Esophagus squamous epithelium (tissue), 5 donors: Measurements from ENCODE around the gene ECE2. TPM values are rescaled to one million over a fixed set of nuclear protein-coding genes. Genes with fewer than 3 reads are reported as not detected.

Experiments used
- DNase-seq: peaks from one replicate; lab custom pipeline; 2025; lab: John Stamatoyannopoulos, UW
- H3K27ac ChIP-seq, 4 donors: fragments of 200-600 bp; sonication (generic); one replicate each; pipeline ENCODE4 v1.5.1; 2016 to 2019; ENCODE audit warnings: mild to moderate bottlenecking in 1 of 4
- H3K27me3 ChIP-seq, 4 donors: fragments of 200-600 bp; sonication (generic); 1 replicate in 3 of 4; 2 replicates in 1 of 4; pipeline versions ENCODE4 v1.5.1 to v1.6.0; 2017 to 2021; ENCODE audit warnings: antibody characterized with exemption in 1 of 4
- H3K36me3 ChIP-seq, 3 donors: fragments of 200-600 bp; sonication (generic); one replicate each; pipeline ENCODE4 v1.5.1; 2016 to 2019
- H3K4me1 ChIP-seq, 3 donors: fragments of 200-600 bp; sonication (generic); one replicate each; pipeline ENCODE4 v1.5.1; 2017 to 2019
- H3K4me3 ChIP-seq, 4 donors: fragments of 200-600 bp; sonication (generic); 1 replicate in 3 of 4; 2 replicates in 1 of 4; pipeline ENCODE4 v1.5.1; 2016 to 2019; ENCODE audit warnings: mild to moderate bottlenecking in 2 of 4, moderate library complexity in 1 of 4
- H3K9me3 ChIP-seq, 3 donors: fragments of 200-600 bp; sonication (generic); one replicate each; pipeline ENCODE4 v1.5.1; 2016 to 2019
- CTCF ChIP-seq, 6 experiments: fragments of 450-650 bp in 4 of 6; fragments of 200-600 bp in 2 of 6; sonication (generic) in 2 of 6; IDR thresholded peaks; one replicate each; pipeline ENCODE4 v1.5.1; 2016 to 2019; ENCODE audit warnings: antibody characterized with exemption in 6 of 6, mild to moderate bottlenecking in 4 of 6, moderate library complexity in 4 of 6
- POLR2A ChIP-seq, 4 donors: fragments of 450-650 bp; IDR thresholded peaks; one replicate each; pipeline ENCODE4 v1.6.1; 2017; ENCODE audit warnings: antibody characterized with exemption in 4 of 4, mild to moderate bottlenecking in 4 of 4, moderate library complexity in 3 of 4
- WGBS, 2 donors: methylation state at CpG; one replicate each; pipeline ENCODE4 v1.1.5; 2018; 5-methylcytosine and 5-hydroxymethylcytosine counted together
- intact Hi-C: fragments of 100-400 bp; cut with DNase I; formaldehyde crosslinking; loops from one replicate; pipeline ENCODE4 v1.15.0; 2022
- total RNA-seq, 4 donors: library from RNA; depleted of rRNA; stranded (reverse); fragments of >200 nt; gene quantifications; one replicate each; pipeline ENCODE4 v1.1.0, GENCODE V29; 2016
- donor health status: DM: yes; HTN: yes; CAD: no.

ECE2 gene
- total RNA-seq, 4 donors from 2014 or later: not detected

GRCh38 chr3:184328516-184328915, 52.7 kb downstream of the ECE2 start:
- TF ChIP-seq CTCF (IDR thresholded peaks at IDR 0.05) (no peak), POLR2A (IDR thresholded peaks at IDR 0.05) (no peak)
- H3K36me3 ChIP-seq: peaks cover 83 to 100% (median 90%) of the 10 kb centered on the region in 3 donors
- no peak overlapping the region for H3K27ac ChIP-seq
- H3K27me3 ChIP-seq: no peaks in the 10 kb centered on the region
- no peaks in the 10 kb centered on the region for H3K9me3 ChIP-seq
- peaks cover 0 to 31% (median 4%) of the 10 kb centered on the region in 3 donors for H3K4me1 ChIP-seq
- no peak overlapping the region for H3K4me3 ChIP-seq
- DNase-seq: no peak
- WGBS, 2 donors: 40 to 45% methylated on average over 3 of the region's 3 CpGs
- intact Hi-C loops: no loop called here

DNA sequence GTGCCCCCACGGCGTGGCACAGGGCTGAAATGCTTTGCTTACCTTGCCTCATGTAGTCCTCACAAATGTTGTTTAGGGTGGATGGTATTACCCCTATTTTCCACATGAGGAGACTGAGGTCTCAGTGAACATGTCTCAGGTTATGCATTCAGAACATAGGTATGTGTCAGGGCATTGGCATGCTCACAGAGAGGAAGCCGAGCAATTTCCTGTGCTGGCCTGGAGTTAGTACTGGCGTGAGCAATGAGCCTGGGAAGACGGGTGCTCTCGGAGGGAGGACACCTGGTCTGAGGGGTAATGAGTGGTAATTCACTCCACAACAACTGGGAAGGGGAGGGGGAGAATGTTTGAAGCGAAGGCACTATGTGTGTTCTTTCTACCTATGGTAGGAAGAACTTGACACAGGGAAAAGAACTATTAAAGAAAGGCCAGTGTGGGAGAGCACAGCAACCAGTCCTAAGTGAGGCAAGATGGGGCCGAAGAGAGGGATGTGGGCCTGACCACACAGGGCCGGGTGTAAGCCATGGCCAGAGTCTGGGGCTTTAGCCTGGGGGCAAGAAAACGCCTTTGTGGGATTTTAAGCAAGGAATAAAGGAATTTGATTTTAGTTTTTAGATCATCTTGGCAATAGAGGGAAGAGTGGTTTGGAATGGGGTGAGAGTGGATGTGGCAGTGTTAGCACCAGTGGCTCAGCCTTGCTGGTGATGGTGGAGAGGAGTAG, 56.7 kb downstream of the ECE2 start:
- intact Hi-C loops: no loop called here
- 58 to 67% methylated on average over 10 of the region's 10 CpGs for WGBS, 2 donors
- Histone ChIP-seq H3K27ac (peak overlapping the region; percentile 33 to 99 (median 85)), H3K27me3 (no peaks in the 10 kb centered on the region), H3K9me3 (no peaks in the 10 kb centered on the region), H3K36me3 (peaks cover 50 to 79% (median 64%) of the 10 kb centered on the region in 3 donors), H3K4me3 (no peak overlapping the region), H3K4me1 (peaks cover 14 to 69% (median 17%) of the 10 kb centered on the region in 3 donors)
- no peak for TF ChIP-seq POLR2A (IDR thresholded peaks at IDR 0.05)
- no peak for TF ChIP-seq CTCF (IDR thresholded peaks at IDR 0.05)
- no peak for DNase-seq

DNA sequence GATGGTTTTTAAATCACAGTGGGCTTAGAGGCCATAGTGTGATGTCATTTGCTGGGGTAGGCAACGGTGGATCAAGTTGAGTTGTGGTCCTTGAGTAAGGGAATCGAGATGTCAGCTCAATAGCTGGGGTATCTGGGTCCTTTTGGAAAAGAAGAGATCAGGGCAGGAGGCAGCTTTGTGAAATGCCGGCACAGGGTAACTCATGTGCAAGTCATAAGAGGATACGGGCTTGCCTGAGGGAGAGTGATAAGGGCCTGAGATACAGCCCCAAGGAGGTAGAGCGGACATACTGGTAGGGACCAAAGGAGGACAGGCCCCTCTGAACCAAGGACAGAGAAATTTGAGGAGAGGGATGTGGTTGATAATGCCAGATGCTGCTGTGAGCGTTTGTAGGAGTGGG, 57.4 kb downstream of the ECE2 start:
- Histone ChIP-seq H3K9me3 (no peaks in the 10 kb centered on the region), H3K36me3 (peaks cover 43 to 72% (median 57%) of the 10 kb centered on the region in 3 donors), H3K4me3 (no peak overlapping the region), H3K27ac (peak overlapping the region; percentile 33 to 99 (median 85)), H3K27me3 (no peaks in the 10 kb centered on the region), H3K4me1 (peaks cover 20 to 76% (median 24%) of the 10 kb centered on the region in 3 donors)
- intact Hi-C loops: no loop called here
- no peak for DNase-seq
- no peak for TF ChIP-seq POLR2A (IDR thresholded peaks at IDR 0.05)
- TF ChIP-seq CTCF (IDR thresholded peaks at IDR 0.05): no peak
- WGBS, 2 donors: 79 to 87% methylated on average over 6 of the region's 6 CpGs

DNA sequence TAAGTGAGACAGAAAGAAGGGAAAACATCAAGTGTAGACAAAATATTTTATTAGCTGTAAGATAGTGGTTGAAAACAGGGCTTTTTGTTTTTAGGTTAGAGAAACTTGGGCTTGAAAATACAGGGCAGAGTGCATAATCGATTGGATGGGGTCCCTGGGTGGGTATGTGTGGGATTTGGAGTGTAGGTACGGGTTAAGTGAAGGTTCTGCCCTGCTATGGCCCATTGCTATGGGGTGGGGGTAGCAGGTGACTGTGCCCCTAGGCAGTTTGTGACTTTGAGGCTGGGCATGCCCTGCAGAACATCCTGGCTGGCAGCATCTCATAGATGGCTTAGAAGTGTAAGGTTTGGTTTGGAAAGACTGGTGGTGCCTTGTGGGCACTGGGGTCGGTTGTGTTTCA, 57.9 kb downstream of the ECE2 start:
- peaks cover 38 to 67% (median 52%) of the 10 kb centered on the region in 3 donors for H3K36me3 ChIP-seq

More for the DNA sequence above, 57.9 kb downstream of the ECE2 start:
- WGBS, 2 donors: 73 to 84% methylated on average over 3 of the region's 3 CpGs
- Histone ChIP-seq H3K4me3 (no peak overlapping the region), H3K9me3 (no peaks in the 10 kb centered on the region), H3K27ac (peak overlapping the region; percentile 33 to 99 (median 68)), H3K4me1 (peaks cover 25 to 77% (median 29%) of the 10 kb centered on the region in 3 donors), H3K27me3 (no peaks in the 10 kb centered on the region)
- no peak for DNase-seq
- intact Hi-C loops: no loop called here
- no peak for TF ChIP-seq CTCF (IDR thresholded peaks at IDR 0.05)
- no peak for TF ChIP-seq POLR2A (IDR thresholded peaks at IDR 0.05)
